NCI-H1930 (cell line): ENCODE data around the gene GSTA1.
A peak's percentile ranks its signal among the peaks of the same experiment; 100 is the strongest.
"Not testable (repeated sequence)": the region's sequence is repeated elsewhere in the genome, so short reads cannot be mapped to it uniquely, and the experiment has no call there.

ENCODE experiments used
- DNase-seq, 2 experiments: peaks; one replicate each; lab custom pipeline; 2025; lab: John Stamatoyannopoulos, UW

Gene GSTA1

DNA sequence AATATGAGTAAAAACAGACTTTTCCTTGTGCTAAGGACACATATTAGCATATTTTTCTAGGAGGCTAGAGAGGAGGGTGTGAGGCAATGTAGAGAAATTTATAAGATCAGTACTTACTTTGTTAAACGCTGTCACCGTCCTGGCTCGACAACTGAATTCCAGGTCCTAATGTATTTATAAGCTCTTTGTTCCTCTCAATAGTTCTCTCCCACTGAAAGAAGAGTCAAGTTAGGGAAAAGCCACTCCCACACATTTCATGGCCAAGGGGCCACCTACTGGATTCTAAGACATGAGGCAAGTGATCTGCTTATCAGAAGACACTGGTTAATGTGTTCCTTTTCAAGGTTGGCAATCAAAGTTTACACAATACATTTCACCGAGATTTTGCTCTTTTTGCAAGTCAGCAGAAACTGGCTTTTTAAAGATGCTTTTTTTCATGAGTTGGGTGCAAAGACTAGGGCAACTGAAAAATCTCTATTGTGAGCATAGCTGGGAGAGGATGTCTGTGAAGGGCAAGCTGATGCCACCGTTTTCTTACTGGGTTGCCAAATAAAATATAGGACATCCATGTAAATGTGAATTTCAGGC is at the start of gene GSTA1:
Gene GSTA1 (minus strand): TSS at position 149 of the 588 bp plus-strand sequence. CDS start 4,549 bp downstream, outside the sequence.
- not testable (repeated sequence) for DNase-seq

GRCh38 chr6:52849137-52849536 is 45.5 kb upstream of the GSTA1 start:
- no peak for DNase-seq

DNA sequence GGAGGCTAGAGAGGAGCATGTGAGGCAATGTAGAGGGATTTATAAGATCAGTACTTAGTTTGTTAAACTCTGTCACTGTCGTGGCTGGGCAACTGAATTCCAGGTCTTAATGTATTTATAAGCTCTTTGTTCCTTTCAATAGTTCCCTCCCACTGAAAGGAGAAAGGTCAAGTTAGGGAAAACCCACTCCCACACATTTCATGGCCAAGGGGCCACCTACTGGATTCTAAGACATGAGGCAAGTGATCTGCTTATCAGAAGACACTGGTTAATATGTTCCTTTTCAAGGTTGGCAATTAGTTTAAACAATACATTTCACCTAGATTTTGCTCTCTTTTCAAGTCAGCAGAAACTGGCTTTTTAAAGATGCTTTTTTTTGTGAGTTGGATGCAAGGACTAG is 42.4 kb upstream of the GSTA1 start:
- DNase-seq: no peak

- no peak for DNase-seq
These were observed 40.0 kb upstream of the GSTA1 start for GRCh38 chr6:52843605-52844004.

- no peak for DNase-seq
These were observed 37.4 kb upstream of the GSTA1 start, which contains the start of gene GSTA5 for GRCh38 chr6:52840763-52841585. GSTA5 (minus strand) TSS chr6:52840813.

DNA sequence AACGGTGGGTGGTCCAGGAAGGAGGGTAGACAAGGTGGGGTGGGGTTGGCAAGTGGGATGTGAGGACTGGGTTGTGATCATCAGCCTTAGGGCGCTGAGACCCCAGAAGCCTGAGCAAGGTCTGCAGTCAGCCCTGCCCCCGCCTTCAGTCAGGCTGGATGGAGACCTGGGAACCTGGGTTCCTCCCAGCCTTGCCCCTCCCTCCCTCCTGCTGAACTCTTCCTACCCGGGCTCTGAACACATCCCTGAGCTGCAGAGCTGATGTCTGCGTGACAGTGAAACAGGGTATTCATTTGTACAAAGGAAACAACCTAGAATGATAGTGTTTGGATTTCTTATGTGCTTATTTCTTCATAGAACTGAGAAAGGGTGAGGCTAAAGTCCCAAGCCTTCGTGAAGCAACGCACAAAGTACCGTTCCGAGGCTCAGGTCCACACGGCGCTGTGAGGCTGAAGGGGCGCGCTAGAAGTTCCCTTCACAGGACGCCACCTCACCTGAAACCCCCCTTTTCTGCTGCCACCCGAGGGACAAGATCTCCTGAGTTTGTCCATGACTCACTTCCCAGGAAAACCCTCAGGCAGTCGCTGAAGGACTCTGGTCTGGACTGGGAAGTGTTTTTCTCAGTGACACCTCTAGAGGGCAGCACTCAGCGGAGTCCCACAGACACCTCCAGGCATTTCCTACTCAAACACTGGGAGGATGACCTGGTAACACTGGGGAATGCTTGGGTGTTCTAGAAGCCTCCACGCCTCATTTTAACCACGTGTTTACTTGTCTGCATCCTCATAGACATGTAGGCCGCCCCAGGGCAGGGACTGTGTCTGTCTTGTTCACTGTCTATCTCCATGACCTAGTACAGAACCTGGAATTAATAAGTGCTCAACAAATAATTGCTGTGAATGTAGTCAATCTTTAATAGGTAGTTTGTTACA is 35.8 kb upstream of the GSTA1 start:
- DNase-seq: peak; percentile 22 to 61

- DNase-seq: no peak
These were observed 30.9 kb upstream of the GSTA1 start for GRCh38 chr6:52834481-52834880.

DNA sequence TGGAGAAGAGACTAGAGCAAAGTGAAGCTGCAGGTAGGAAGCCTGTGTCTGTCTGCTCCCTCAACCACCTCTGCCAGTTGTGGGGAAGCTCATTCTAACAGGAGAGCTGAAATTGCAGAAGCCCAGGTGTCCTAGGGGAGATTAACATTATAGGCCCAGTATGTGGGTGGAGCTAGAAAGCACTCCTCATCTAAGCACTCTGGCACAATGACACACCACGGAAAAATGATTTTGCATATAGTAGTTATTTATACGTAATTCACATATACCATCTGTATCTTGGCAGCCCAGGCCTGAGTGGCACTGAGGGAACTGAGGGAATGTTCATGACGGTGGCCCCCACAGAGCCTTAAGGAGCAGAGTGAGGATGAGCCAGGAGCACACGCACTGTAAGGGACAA is 27.3 kb upstream of the GSTA1 start:
- DNase-seq: not testable (repeated sequence)

DNA sequence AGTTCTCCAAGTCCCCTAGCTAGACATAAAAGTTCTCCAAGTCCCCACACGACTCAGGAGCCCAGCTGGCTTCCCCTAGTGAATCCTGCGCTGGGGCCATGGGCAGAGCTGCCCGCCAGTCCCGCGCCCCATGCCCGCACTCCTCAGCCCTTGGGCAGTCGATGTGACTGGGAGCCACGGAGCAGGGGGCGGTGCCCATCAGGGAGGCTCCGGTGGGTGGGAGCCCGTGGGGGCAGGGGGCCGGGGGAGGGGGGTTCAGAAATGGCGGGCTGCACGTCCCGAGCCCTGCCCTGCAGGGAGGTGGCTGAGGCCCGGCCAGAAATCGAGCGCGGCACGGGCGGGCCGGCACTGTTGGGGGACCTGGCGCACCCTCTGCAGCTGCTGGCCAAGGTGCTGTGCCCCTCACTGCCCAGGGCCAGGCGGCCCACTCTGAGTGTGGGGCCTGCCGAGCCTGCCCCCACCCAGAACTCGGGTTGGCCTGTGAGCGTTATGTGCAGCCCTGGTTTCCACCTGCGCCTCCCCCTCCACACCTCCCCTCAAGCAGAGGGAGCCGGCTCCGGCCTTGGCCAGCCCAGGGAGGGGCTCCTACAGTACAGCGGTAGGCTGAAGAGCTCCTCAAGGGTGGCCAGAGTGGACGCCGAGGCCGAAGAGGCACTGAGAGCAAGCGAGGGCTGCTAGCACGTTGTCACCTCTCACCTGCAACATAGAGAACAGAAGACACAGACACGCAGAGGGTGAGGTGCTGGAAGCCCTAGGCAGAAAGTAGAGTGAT is 25.6 kb upstream of the GSTA1 start:
- no peak for DNase-seq

- DNase-seq: not testable (repeated sequence)
These were observed 25.0 kb upstream of the GSTA1 start for GRCh38 chr6:52828621-52829020.

- not testable (repeated sequence) for DNase-seq
These were observed 23.6 kb upstream of the GSTA1 start for GRCh38 chr6:52827073-52827783.

DNA sequence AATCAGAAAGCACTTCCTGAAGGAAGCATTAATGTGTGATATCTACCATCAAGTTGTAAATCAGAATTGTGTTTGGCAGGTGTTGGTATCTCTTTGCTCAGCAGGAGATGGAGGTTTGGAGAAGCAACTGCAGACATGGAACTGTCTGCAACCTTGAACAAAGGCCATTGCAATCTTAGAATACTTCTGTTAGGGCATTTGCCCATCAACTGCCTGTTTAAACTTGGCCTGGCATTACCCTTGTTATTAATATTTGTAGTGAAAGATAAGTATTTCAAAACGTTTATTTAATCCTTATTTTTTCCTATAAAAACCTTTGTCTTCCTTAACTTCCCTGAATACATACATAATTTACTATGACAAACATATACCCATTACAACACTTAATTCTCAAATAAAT is 22.9 kb upstream of the GSTA1 start:
- DNase-seq: no peak

GRCh38 chr6:52825900-52826459 is 22.4 kb upstream of the GSTA1 start:
- DNase-seq: not testable (repeated sequence)

GRCh38 chr6:52825270-52825793 is 21.7 kb upstream of the GSTA1 start:
- not testable (repeated sequence) for DNase-seq

- DNase-seq: no peak
These were observed 18.2 kb upstream of the GSTA1 start for GRCh38 chr6:52821842-52822241.

GRCh38 chr6:52820198-52820597 is 16.6 kb upstream of the GSTA1 start:
- no peak for DNase-seq

DNA sequence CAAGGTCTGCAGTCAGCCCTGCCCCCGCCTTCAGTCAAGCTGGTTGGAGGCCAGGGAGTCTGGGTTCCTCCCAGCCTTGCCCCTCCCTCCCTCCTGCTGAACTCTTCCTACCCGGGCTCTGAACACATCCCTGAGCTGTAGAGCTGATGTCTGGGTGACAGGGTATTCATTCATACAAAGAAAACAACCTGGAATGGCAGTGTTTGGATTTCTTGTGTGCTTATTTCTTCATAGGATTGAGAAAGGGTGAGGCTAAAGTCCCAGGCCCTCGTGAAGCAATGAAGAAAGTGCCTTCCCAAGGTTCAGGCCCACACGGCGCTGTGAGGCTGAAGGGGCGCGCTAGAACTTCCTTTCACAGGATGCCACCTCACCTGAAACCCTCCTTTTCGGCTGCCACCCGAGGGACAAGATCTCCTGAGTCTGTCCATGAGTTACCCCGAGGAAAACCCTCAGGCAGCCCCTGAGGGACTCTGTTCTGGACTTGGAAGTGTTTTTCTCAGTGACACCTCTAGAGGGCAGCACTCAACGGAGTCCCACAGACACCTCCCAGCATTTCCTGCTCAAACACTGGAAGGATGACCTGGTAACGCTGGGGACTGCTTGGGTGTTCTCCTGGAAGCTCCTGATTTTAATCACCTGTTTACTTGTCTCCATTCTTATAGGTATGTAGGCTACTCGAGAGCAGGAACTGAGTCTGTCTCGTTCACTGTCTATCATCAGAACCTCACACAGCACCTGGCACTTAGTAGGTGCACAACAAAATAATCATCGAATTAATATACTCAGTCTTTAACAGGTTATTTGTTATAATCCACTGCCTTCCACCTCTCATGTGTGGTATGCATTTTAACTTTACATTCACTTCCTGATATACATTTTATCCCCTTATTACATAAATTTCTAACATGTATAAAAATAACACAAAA is 11.8 kb upstream of the GSTA1 start:
- peak in 1 of 2 experiments; percentile 4 for DNase-seq

DNA sequence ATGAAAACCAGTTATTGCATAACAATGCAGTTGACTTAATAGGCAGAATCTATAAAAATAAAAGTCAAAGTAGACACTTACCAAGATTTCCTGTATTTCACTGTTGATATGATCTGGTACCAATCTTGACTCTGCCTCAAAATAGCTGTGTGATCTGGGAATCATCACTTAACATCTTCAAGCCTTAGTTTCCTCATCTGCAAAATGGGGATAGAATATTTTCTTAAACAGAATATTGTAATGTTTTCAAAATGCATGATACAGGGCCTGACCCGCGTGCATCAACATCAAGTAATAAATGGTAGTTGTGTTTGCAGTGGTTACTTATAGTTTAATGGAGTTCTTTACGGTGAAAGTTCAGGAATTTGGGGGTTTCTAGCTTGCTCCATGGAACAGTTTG is 10.9 kb upstream of the GSTA1 start:
- not testable (repeated sequence) for DNase-seq

DNA sequence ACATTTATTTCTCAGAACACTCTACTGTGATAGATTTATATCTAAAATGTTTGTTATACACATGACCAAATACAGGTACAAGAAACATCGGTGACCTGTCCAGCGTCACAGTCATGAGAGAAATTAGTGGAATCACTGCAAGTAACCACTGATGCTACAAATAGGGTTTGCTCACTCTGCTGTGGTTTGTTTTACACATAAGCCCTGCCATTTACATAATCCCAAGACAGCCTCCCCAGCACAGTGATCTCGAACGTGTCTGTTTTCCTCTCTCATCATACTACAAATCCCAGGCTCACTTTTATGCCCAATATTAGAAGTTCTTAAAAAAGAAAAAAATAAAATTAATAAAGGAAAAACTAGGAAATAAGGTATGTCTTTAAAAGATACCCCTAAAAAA is 6.2 kb upstream of the GSTA1 start:
- DNase-seq: not testable (repeated sequence)
